ENCODE results near the gene DERA.
"Not testable (repeated sequence)": the region's sequence is repeated elsewhere in the genome, so short reads cannot be mapped to it uniquely, and the experiment has no call there.

DERA gene

DNA sequence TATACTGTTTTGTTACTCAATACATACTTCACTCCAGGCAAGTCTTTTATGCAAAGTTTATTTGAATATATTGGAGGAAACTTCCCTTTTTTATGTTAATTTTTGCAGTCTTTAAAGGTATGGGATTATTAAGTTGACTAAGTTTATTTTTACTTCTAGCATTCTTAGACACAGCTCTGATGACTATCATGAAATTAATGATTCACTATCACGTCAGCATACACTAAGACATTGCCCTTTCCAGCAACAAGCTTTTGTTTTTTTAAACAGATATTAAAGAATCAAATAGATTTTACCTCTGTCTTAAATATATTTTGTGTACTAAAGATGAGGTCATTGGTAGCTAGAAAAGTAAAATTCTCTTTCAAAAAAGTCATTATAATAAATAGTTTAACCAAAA lies 52.1 kb downstream of the DERA start:
- no peak for DNase-seq (ENCODE audit: low spot score)

DNA sequence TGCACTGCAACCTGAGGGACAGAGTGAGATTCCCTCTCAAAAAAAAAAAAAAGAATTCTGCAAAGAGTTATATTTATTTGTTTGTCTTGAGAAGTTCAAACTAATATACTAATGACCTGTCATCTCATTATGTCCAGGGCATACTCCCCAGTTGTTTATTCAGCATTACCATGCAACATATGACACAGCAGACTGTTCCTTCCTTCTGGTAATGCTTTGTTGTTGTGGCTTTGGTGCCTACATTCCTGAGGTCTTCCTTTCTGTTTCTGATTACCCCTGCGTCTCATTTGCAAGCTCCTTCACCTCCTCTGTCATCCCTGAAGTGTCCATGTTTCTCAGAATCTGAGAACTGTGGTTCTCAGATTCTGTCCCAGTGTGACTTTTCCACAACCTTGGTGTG lies 55.3 kb downstream of the DERA start:
- no peak for DNase-seq (ENCODE audit: low spot score)

DNA sequence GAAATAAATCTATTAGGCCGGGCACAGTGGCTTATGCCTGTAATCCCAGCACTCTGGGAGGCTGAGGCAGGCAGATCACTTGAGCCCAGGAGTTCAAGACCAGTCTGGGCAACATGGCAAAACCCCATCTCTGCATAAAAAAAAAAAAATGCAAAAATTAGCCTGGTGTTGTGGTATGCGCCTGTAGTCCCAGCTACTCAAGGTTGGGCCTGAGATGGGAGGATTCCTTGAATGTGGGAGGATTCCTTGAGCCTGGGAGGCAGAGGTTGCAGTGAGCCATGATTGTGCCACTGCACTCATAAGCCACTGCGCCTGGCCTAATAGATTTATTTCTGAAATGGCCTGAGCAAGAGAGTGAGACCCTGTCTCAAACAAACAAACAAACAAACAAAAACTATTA lies 55.9 kb downstream of the DERA start:
- DNase-seq (ENCODE audit: low spot score), result not testable (repeated sequence)

DNA sequence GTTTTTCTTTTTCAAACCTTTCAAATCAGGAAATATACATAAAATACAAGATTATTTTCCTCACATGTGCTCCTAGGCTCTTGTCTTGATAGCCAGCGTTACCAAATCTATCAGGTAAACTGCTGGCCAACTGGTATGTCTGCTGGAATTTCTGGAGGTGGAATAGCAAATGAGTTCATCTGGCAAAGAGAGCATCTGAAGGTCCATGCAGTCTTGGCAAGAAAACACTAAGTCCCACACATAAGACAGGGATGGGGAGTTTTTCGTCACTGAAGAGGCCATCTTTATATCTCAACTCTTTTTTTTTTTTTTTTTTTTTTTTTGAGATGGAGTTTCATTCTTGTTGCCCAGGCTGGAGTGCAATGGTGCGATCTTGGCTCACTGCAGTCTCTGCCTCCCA lies 60.1 kb downstream of the DERA start:
- DNase-seq (ENCODE audit: low spot score), result no peak

DNA sequence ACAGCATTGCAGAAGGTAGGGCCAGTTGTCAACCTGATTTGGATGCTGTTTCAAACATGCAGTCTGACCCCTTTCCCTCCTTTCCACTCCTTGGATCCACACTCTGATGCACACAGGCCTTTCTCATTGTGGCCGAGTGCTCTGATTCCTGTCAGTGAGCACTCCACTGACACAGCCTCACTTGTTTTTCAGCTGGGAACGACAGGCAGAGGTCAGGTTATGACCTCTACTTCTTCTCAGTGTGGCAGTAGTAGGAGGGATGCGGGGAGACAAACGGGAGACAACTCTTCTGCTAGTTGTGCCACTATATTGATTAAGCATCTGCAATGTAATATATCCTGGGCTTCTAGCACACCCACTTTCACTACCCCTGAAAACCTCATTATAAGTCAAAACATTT lies 61.8 kb downstream of the DERA start:
- no peak for DNase-seq (ENCODE audit: low spot score)

DNA sequence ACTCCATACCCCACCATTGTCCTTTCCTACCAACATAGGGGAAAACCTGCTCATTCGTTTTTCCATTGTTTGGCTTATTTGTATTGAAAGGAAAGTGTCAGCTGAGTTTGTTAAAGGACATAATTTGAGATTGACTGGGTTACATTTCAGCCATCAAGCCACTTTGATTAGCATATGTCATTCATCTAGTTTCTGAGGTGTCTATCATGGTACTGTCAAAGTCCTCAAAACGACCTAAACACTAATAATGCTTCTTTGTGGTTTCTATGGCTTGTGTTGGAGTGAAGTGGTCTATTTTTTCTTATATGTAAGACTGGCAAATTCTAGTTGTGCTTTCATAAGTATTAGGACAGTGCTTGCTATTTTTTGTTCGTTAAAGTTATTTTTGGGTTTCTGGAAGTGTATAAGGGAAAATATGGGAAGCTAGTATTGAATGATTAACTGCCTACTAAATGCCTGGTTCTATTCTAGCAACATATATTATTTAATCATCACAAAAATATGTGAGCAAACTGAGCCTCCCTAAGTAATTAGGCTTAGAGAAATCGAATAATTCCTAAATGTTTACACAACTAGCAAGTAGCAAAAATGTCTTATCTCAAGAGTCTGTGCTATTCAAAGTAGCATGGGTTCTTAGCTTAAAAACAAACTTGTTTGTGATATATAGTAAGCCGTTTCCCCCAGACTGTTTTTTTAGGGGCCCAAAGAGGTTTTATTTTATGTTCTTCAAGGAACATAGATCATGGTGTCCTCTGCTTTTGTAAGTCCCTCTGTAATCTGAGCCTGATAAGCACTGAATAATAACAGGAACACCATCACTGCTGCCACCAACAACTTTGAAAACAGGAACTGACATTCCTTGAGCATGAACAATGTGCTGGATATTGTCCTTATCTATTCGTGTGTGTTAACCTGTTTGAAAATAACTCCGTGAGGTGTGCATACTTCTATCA lies 67.1 kb downstream of the DERA start:
- no peak for DNase-seq (ENCODE audit: low spot score)

DNA sequence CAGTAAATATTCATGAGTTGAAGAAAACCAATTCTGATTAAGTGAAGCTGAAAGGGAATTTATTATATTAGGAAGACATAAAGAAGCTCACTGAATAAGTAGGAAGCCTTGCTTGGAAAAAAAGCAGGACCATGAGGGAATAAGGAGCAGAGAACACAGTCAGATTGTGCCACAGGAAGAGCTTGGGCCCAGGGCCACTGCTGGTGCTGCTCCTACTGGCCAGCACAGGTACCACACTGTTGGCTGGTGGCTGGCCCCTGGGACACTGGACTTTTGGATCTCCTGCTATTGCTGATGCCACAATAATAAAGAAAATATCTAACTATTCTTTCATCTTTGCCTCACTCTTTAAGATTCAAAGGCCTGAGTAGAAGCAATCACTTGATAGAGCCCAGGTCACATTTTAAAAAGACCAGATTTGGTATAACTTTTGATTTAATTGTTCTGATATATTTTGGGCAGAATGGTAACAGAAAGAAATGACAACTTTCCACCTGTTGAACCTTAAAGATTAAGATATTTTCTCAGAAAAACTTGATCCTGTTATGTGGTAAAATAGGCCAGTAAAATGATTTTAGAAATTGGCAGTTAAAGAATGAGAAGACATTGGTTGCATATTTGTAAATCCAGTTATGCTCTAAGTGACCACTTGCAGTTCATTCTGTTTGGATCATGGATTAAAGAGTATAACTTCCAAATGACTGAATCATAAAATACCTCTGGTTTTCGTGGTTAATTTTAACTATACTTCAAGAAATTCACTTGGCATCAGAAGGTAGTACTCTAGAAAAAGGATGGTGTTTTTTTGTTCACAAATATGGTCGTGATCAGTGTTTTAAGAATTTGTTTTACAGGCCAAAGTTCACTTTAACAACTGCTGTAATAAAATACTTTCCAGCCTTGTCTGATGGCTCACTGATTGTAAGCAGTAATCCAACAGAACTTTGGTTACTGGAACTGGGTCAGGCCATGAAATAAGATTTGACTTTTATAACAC lies 68.3 kb downstream of the DERA start:
- peak; percentile 58 for DNase-seq (ENCODE audit: low spot score)

DNA sequence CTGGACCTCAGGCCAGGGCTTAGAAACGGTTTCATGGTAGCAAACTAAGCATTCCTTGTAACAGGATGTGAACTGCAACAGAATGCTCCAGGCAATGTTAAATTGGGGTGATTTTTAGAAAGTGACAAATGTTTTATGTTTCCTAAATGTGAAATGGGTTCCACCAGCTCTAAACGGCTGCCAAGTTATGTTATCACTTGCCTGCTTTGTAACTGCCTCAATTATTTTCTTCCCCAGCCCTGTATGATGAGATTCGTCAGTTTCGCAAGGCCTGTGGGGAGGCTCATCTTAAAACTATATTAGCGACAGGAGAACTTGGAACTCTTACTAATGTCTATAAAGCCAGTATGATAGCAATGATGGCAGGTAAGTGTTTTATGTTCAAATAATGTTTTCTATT lies 70.9 kb downstream of the DERA start:
- DNase-seq (ENCODE audit: low spot score), result no peak

DNA sequence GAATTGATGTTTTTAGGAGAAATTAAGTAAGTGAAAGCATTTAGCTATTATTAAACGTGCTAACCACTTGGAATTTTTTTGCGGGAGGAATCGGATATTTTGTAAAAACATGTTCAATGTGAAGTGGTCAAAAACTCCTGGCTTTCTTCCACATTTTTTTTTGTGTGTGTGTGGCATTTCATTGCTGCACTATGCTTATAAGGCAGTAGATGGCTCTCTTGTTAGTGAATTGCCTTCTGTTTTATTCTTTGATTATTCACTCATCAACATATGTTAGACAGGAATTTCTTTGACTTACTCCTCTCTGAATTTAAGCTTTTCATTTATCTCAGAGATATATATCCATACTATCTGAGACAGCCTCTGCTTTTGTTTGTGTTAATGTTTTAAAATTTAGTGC lies 71.3 kb downstream of the DERA start:
- no peak for DNase-seq (ENCODE audit: low spot score)

DNA sequence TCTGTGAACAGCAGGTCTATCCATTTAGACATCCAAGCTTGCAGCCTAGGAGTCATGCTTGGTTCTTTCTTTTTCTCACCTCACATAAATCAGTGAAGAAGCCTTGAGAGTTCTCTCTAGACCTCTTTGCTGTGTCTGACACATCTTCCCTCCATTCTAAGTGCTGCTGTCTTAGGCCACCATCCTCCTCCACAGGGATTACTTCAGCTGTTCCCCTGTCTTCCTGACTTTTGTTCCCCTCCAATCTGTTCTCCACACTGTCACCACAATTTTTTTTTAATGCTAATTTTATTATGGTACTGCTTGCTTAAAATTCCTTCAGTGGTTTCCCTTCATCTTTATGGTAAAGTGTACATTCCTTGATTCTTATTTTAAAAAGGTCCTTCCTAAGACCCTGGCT lies 71.8 kb downstream of the DERA start:
- DNase-seq (ENCODE audit: low spot score), result no peak

DNA sequence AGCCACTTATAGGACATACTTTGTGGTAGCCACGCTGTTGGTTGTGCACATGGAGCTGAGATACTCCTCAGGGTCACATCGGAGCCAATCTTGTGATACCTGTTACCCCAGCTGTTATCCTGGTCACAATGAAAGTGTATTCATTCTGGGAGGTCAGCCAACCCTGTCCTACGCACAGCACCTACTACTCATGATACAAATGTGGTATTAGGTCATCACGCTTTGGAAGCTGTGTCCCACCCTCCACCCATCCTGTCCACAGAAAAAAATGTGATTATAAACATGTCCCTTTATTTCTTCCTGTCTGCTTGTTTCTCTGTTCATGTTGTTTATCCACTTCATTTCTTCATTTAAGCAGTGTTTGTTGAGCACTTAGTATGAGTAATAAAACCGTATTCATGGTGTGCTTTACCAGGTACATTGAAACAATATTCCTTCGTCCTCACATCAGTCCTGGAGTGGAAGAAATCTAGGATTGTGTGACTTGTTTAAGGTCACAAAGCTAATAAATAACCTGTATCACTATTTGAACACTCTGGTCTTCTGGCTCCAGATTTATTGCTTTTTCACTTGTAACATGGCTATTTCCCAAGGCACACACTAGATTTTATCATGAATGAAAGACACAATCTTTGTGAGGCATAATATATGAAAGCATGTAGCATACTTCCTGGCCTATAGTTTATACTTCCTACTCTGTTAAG lies 73.1 kb downstream of the DERA start:
- DNase-seq (ENCODE audit: low spot score), result no peak

DNA sequence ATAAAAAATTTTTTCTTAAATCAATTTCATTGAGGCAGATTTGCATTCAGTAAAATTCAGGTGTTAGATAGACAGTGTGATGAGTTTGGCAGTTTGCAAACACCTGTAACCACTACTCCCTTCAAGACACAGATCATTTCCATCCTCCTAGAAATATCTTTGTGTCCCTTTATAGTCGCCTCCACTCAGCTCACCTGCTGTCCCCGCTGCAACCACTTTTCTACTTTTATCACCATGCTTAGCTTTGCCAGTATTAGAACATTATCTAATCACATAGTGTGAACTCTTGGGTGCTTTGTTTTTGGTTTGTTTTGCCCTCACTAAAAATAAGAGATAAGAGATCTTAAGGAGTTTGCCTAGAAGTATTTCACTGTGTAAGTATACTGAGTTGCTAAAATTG lies 73.8 kb downstream of the DERA start:
- no peak for DNase-seq (ENCODE audit: low spot score)

DNA sequence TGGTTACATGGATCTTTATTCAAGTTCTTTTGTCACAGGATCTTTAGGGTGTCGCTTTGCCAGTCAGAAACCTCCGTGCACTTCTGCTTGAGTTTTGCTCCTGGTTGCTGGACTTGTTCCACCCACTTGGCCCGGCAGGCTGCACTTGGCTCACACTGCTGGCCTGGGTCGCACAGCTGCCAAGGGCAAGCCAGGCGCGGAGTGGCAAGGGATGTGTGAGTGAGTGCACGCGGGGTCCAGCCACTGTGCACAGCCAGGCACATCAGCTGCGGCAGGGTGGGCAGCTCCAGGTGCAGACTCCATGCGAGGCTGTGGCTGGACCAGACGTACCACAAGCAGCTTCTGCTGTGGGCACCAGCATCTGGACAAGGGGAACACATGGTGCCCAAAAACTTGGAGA lies 76.6 kb downstream of the DERA start:
- no peak for DNase-seq (ENCODE audit: low spot score)

DNA sequence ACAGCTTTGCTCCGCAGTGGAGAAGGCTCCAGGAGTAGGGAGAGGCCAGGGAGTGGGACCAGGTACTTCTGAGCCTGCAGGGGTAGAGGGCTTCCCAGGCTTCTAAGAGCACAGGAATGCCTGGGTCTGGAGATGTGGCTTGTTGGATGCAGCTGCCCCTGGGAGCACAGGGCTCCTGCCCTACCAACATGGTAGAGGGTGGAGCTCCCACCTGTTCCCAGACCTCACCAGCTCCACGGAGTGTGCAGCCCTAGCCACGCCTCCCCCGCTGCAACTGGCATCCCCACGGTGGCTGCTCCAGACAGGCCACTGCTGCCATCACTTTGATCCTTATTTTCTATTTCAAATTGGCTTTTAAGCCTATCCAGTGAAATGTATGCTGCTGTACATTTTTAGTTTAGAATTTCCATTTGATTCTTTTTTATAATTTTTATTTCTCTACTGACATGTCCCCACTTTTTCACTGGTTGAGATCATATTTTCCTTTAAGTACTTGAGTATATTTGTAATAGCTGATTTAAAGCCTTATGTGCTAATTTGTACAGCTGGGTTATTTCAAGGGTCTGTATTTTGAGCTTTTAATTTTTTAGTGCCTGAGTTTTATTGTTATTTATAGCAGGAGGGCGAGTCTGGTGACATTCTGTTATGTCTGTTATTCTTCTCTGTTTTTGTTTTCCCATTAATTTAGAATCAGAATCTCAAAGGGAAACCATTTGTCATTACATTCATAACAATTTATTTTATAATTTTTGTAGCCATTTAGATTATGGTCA lies 78.0 kb downstream of the DERA start:
- no peak for DNase-seq (ENCODE audit: low spot score)

DNA sequence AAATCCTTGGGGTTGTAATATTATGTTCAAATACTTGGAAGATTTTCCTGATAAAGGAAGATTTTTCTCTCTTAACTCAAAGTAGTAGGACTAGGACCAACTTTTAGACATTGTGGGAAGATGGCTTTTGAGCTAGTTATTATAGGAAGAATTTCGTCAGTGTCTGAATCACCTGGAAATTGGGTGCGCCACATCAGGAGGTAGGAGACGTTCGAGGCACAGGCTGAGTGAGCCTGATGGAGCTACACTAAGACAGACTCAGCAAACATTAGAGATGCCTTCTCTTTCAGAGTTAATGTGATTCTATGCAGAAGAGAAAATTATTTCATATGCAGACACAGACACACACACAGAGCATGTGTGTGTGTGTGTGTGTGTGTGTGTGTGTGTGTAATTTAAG lies 84.7 kb downstream of the DERA start:
- DNase-seq (ENCODE audit: low spot score), result no peak

DNA sequence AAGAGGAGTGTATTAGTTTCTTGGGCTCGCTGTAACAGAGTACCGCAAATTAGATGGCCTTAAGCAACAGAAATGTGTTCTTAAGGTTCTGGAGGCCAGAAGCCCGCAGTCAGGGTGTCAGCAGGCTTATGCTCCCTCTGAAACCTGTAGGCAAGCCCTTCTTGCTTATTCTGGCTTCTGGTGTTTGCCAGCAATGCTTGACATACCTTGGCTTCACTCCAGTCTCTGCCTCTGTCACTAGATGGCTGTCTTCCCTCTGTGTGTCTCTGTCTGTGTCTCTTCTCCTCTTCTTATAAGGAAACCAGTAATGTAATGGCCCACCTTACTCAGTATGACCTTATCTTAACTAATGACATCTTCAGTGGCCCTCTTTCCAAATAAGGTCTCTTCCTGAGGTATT lies 85.1 kb downstream of the DERA start:
- DNase-seq (ENCODE audit: low spot score), result no peak

DNA sequence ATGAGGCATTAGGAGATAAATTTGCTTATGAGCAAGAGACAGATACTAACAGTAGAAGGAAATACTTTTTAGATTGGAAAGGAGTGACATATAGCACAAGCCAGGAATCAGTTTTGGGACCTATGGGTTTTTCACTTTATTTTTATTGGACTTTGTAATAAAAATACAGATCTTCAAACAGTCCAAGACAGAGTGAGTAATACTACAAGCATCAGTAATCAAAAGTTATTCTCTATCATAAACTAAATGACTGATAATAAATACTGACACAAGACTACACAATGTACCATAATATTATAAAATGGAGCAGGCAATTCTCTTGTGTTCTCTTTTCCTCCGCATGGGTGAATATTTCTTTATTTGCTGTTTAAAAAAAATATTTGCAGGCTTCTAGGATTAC lies 85.8 kb downstream of the DERA start:
- no peak for DNase-seq (ENCODE audit: low spot score)

DNA sequence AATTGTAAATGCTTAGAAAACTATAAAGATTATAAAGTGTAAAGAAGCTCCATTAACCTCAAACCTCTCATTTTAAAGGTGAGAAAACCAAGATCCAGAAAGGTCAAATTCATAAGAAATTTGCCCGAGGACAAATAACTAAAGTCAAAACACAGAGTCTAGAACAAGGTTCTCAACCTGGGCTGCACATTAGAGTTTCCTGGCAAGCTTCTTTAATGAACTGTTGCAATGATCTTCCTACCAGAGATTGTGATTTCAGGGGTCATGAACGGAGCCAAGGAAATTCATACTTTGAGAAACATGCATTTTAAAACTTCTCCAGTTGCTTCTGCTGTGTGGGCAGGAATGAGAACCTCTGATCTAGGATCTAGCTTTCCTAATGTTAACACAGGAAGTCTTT lies 86.8 kb downstream of the DERA start:
- no peak for DNase-seq (ENCODE audit: low spot score)

DNA sequence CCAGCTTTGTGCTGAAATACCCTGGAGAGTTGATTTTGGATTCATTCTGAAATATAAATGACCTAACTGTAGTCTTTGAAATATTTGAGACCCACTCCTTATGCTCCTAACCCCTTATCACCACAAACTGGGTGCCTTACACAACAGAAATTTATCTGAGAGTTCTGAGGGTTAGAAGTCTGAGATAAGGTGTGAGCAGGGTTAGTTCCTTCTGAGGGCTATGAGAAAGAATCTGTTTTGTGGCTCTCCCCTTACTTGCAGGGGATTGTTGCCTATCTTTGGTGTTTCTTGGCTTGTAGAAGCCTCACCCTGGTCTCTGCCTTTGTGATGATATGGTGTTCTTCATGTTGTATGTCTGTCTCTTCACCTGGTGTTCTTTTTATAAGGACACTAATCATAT lies 91.7 kb downstream of the DERA start:
- no peak for DNase-seq (ENCODE audit: low spot score)

DNA sequence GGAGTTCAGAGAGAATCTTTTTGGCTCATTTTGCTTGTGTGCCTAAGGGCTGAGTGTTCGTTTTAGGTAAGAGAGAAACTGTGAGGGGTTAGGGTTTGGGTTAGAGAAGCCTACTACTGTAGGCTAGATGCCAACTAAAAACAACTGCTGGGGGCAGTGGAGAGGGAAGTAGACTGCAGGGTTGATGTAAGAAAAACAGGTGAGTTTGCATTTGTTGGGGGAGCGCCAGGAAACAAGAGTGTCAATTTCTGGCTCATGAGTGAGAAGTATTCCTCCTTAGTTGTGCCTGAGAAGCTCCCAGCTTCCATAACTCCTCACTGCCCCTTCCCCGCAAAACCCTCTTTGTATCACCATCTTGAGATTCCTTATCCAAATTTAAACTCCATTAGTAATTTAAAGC lies 92.3 kb downstream of the DERA start:
- DNase-seq (ENCODE audit: low spot score), result no peak

DNA sequence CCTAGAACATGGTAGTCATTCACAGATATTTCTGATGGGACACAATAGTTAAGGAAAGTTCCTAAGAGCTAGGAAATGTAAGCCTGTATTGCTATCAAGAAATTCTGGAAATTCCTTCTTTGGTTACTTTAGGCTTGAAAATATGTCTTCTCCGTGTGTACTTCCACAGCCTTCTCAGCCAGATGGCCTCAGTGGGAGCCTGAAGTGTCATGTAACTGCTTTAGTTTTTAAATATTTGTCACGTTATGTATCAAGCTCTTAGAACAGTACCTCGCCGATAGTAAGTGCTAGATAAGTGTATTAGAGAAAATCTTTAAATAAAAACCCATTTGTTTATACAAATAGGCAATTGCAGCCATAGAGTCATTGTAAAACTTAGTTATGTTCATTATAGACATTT lies 95.6 kb downstream of the DERA start:
- DNase-seq (ENCODE audit: low spot score), result no peak

DNA sequence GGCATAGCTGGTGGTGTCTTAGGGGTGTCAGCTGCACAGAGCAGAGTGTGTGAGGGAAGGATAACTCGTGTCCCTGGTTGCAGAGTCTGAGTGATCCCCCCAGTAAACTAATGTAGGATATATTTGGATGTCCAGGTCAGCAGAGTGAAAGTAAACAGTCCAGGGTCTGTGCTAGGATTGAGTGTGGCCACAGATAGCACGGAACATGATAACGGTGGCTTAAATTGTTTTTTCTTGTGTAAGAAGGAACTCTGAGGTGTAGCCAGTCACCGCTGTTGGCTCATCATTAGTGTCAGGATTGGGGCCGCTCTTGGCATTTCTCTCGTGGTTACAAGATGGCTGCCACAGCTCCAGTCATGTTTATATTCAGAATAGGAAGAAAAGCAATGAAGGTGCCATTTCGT lies 97.3 kb downstream of the DERA start:
- DNase-seq (ENCODE audit: low spot score), result no peak
